K562 (cell line): Measurements from ENCODE around the gene C2. TPM values are rescaled to one million over a fixed set of nuclear protein-coding genes. Genes with fewer than 3 reads are reported as not detected.

Experiments used
- AFF1 ChIP-seq, 2 experiments: fragments of 450-650 bp; IDR thresholded peaks; 2 replicates each; pipeline ENCODE4 v1.6.1; 2018; ENCODE audit warnings: mild to moderate bottlenecking in 2 of 2, low read depth in 1 of 2; ENCODE audit not compliant: partially characterized antibody in 2 of 2
- ARID2 ChIP-seq: fragments of 450-650 bp; IDR thresholded peaks from 2 replicates; pipeline ENCODE4 v1.6.1; 2017; ENCODE audit warnings: antibody characterized with exemption, mild to moderate bottlenecking
- BMI1 ChIP-seq: fragments of 150-350 bp; IDR thresholded peaks from 2 replicates; pipeline ENCODE4 v1.6.1; 2014; ENCODE audit warnings: low read length
- BRD4 ChIP-seq: fragments of 200-600 bp; sonication (generic); IDR thresholded peaks from 2 replicates; pipeline ENCODE4 v1.6.1; 2017; ENCODE audit warnings: inconsistent platforms
- BRD9 ChIP-seq: fragments of 450-650 bp; IDR thresholded peaks from 2 replicates; pipeline ENCODE4 v1.6.1; 2018; ENCODE audit warnings: low read depth; ENCODE audit not compliant: partially characterized antibody
- ERF ChIP-seq: fragments of 450-650 bp; formaldehyde crosslinking; IDR thresholded peaks from 2 replicates; pipeline ENCODE4 v1.4.0; 2020; ENCODE audit warnings: mild to moderate bottlenecking, mixed read lengths
- HMGN3 ChIP-seq: IDR thresholded peaks from 2 replicates; pipeline ENCODE4 v1.6.1; 2011; ENCODE audit warnings: borderline replicate concordance, low read depth, mild to moderate bottlenecking, mixed read lengths, low read length; ENCODE audit not compliant: insufficient read length; ENCODE audit errors: extremely low read depth
- PHB ChIP-seq: fragments of 250-450 bp; sonication (Bioruptor Pico); IDR thresholded peaks from 2 replicates; pipeline ENCODE4 v1.5.0; 2021
- SPI1 ChIP-seq: IDR thresholded peaks from 2 replicates; pipeline ENCODE4 v1.6.1; 2011; ENCODE audit warnings: low read depth, low read length, control low read depth, borderline replicate concordance
- ZNF239 ChIP-seq: fragments of 250-450 bp; sonication (Bioruptor Pico); IDR thresholded peaks from 2 replicates; pipeline ENCODE4 v1.4.0; 2020; ENCODE audit warnings: mild to moderate bottlenecking
- polyA plus RNA-seq, 8 experiments: library from polyadenylated mRNA; depleted of rRNA in 4 of 8; stranded (reverse) in 5 of 8; unstranded in 3 of 8; fragments of >200 nt; fragmentation: Nextera tagmentation in 2 of 8; fragmentation: Illumina TruSeq in 1 of 8; extraction: Ambion mirVana in 2 of 8; extraction: Trizol in 1 of 8; gene quantifications; 2 replicates each; pipeline versions ENCODE4 v1.2.1 to v1.2.3, GENCODE V29; 2011 to 2014; ENCODE audit warnings: inconsistent platforms in 1 of 8, missing spikeins in 1 of 8
- total RNA-seq, 7 experiments: library from RNA; depleted of rRNA in 6 of 7; stranded (reverse); fragments of >200 nt in 6 of 7; fragmentation: Illumina TruSeq in 2 of 7; extraction: Trizol in 2 of 7; gene quantifications; 2 replicates each; pipeline versions ENCODE4 v1.2.1 to v1.2.3, GENCODE V29; 2011 to 2021; ENCODE audit warnings: low replicate concordance in 1 of 7
- TF ChIP-seq, protein P1 (sequence below): sonication (generic); formaldehyde crosslinking; IDR thresholded peaks from 2 replicates; pipeline ENCODE4 v1.8.1; 2023; ENCODE audit warnings: mild to moderate bottlenecking, missing genetic modification reagents
- TF ChIP-seq, protein P2 (sequence below): sonication (generic); formaldehyde crosslinking; IDR thresholded peaks from 2 replicates; pipeline ENCODE4 v1.8.0; 2022; ENCODE audit warnings: missing genetic modification reagents, mild to moderate bottlenecking, borderline replicate concordance
- TF ChIP-seq, protein P3 (sequence below): fragments of 250-450 bp; sonication (Bioruptor Pico); IDR thresholded peaks from 2 replicates; pipeline ENCODE4 v1.5.0; 2022; ENCODE audit warnings: mild to moderate bottlenecking
- TF ChIP-seq, protein P4 (sequence below): fragments of 250-450 bp; sonication (Bioruptor Pico); IDR thresholded peaks from 2 replicates; pipeline ENCODE4 v1.9.0; 2021; ENCODE audit warnings: mild to moderate bottlenecking

Gene C2
- total and polyA plus RNA-seq, 9 of the 15 experiments (the other 6 are each of a cell fraction or from before 2014, with no cell fraction given): 0.05 to 1.1 (median 0.39) TPM; not detected in 1

GRCh38 chr6:31971279-31971992, 43.9 kb downstream of the C2 start (continued):
- TF ChIP-seq, protein P1, sequence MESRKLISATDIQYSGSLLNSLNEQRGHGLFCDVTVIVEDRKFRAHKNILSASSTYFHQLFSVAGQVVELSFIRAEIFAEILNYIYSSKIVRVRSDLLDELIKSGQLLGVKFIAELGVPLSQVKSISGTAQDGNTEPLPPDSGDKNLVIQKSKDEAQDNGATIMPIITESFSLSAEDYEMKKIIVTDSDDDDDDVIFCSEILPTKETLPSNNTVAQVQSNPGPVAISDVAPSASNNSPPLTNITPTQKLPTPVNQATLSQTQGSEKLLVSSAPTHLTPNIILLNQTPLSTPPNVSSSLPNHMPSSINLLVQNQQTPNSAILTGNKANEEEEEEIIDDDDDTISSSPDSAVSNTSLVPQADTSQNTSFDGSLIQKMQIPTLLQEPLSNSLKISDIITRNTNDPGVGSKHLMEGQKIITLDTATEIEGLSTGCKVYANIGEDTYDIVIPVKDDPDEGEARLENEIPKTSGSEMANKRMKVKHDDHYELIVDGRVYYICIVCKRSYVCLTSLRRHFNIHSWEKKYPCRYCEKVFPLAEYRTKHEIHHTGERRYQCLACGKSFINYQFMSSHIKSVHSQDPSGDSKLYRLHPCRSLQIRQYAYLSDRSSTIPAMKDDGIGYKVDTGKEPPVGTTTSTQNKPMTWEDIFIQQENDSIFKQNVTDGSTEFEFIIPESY (CRISPR knock-in tag): peak; percentile 78
- TF ChIP-seq SPI1 (no peak), BRD4 (0 out of 2 replicates have a peak, but pooled peaks have one; percentile 6), ERF (0 out of 2 replicates have a peak, but pooled peaks have one; percentile 61), HMGN3 (no peak), PHB (CRISPR knock-in tag) (no peak), AFF1 (IDR thresholded peaks at IDR 0.05; ENCODE audit: low read depth in 1 of 2, partially characterized antibody in 2 of 2) (no peak), BMI1 (no peak), ZNF239 (CRISPR knock-in tag) (no peak; the same call in 1 of the 2 replicates), BRD9 (peak; percentile 48), ARID2 (no peak)
- TF ChIP-seq, protein P2, sequence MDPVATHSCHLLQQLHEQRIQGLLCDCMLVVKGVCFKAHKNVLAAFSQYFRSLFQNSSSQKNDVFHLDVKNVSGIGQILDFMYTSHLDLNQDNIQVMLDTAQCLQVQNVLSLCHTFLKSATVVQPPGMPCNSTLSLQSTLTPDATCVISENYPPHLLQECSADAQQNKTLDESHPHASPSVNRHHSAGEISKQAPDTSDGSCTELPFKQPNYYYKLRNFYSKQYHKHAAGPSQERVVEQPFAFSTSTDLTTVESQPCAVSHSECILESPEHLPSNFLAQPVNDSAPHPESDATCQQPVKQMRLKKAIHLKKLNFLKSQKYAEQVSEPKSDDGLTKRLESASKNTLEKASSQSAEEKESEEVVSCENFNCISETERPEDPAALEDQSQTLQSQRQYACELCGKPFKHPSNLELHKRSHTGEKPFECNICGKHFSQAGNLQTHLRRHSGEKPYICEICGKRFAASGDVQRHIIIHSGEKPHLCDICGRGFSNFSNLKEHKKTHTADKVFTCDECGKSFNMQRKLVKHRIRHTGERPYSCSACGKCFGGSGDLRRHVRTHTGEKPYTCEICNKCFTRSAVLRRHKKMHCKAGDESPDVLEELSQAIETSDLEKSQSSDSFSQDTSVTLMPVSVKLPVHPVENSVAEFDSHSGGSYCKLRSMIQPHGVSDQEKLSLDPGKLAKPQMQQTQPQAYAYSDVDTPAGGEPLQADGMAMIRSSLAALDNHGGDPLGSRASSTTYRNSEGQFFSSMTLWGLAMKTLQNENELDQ: no peak
- TF ChIP-seq, protein P3, sequence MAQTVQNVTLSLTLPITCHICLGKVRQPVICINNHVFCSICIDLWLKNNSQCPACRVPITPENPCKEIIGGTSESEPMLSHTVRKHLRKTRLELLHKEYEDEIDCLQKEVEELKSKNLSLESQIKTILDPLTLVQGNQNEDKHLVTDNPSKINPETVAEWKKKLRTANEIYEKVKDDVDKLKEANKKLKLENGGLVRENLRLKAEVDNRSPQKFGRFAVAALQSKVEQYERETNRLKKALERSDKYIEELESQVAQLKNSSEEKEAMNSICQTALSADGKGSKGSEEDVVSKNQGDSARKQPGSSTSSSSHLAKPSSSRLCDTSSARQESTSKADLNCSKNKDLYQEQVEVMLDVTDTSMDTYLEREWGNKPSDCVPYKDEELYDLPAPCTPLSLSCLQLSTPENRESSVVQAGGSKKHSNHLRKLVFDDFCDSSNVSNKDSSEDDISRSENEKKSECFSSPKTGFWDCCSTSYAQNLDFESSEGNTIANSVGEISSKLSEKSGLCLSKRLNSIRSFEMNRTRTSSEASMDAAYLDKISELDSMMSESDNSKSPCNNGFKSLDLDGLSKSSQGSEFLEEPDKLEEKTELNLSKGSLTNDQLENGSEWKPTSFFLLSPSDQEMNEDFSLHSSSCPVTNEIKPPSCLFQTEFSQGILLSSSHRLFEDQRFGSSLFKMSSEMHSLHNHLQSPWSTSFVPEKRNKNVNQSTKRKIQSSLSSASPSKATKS: no peak
- TF ChIP-seq, protein P4, sequence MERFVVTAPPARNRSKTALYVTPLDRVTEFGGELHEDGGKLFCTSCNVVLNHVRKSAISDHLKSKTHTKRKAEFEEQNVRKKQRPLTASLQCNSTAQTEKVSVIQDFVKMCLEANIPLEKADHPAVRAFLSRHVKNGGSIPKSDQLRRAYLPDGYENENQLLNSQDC (CRISPR knock-in tag): no peak; the same call in 1 of the 2 replicates
